Neuronal stem cell (in vitro differentiated cells): ENCODE measurements around the gene GADD45GIP1.

Source experiments
- DNase-seq: peaks from one replicate; pipeline ENCODE4 v3.0.0-alpha.2; 2013; ENCODE audit warnings: low spot score
- H2AFZ ChIP-seq: one replicate; pipeline ENCODE4 v1.6.1; 2013; ENCODE audit warnings: mild to moderate bottlenecking, low read length, inconsistent platforms
- H2AK5ac ChIP-seq: 2 replicates; pipeline ENCODE4 v1.6.1; 2013; ENCODE audit warnings: low read depth, mild to moderate bottlenecking, inconsistent platforms, low read length, moderate library complexity, mixed read lengths
- H2BK120ac ChIP-seq: 2 replicates; pipeline ENCODE4 v1.6.1; 2013; ENCODE audit warnings: low read depth, mild to moderate bottlenecking, inconsistent platforms, low read length, moderate library complexity, mixed read lengths
- H2BK12ac ChIP-seq: one replicate; pipeline ENCODE4 v1.6.1; 2013; ENCODE audit warnings: low read length, inconsistent platforms
- H2BK15ac ChIP-seq: 2 replicates; pipeline ENCODE4 v1.6.1; 2013; ENCODE audit warnings: mild to moderate bottlenecking, low read length, inconsistent platforms, mixed read lengths
- H2BK5ac ChIP-seq: one replicate; pipeline ENCODE4 v1.6.1; 2013; ENCODE audit warnings: inconsistent platforms, mild to moderate bottlenecking, low read length, moderate library complexity
- H3K14ac ChIP-seq: one replicate; pipeline ENCODE4 v1.6.1; 2013; ENCODE audit warnings: low read length, inconsistent platforms
- H3K18ac ChIP-seq: 2 replicates; pipeline ENCODE4 v1.6.1; 2013; ENCODE audit warnings: low read length, inconsistent platforms
- H3K23ac ChIP-seq: 2 replicates; pipeline ENCODE4 v1.6.1; 2013; ENCODE audit warnings: low read depth, mild to moderate bottlenecking, mixed read lengths, low read length, inconsistent platforms; ENCODE audit not compliant: poor library complexity
- H3K27ac ChIP-seq: replicated peaks from 3 replicates; pipeline ENCODE4 v1.5.1; 2013; ENCODE audit warnings: low read length, inconsistent platforms
- H3K27me3 ChIP-seq, 3 experiments: 2 replicates each; pipeline ENCODE4 v1.6.1; 2013; ENCODE audit warnings: low read length in 3 of 3, mild to moderate bottlenecking in 2 of 3, inconsistent platforms in 1 of 3, low read depth in 1 of 3, mixed read lengths in 1 of 3, moderate library complexity in 1 of 3; ENCODE audit not compliant: control insufficient read depth in 3 of 3, insufficient read depth in 3 of 3
- H3K36me3 ChIP-seq, 2 donors: replicated peaks in 1 of 2; 2 replicates each; pipeline ENCODE4 v1.6.1; 2013; ENCODE audit warnings: low read length in 2 of 2; ENCODE audit not compliant: control insufficient read depth in 2 of 2, insufficient read depth in 2 of 2
- H3K4ac ChIP-seq: 2 replicates; pipeline ENCODE4 v1.6.1; 2013; ENCODE audit warnings: inconsistent platforms, mild to moderate bottlenecking, low read length, moderate library complexity
- H3K4me1 ChIP-seq, 2 donors: 1 replicate in 1 of 2; 2 replicates in 1 of 2; pipeline ENCODE4 v1.6.1; 2013; ENCODE audit warnings: low read length in 2 of 2, low read depth in 1 of 2; ENCODE audit not compliant: control insufficient read depth in 2 of 2, insufficient read depth in 1 of 2
- H3K4me2 ChIP-seq: one replicate; pipeline ENCODE4 v1.6.1; 2013; ENCODE audit warnings: mild to moderate bottlenecking, low read length, inconsistent platforms; ENCODE audit not compliant: insufficient read depth, poor library complexity, severe bottlenecking
- H3K4me3 ChIP-seq, 2 donors: 2 replicates each; pipeline ENCODE4 v1.5.1; 2013; ENCODE audit warnings: low read length in 2 of 2, mild to moderate bottlenecking in 2 of 2, inconsistent platforms in 1 of 2, moderate library complexity in 1 of 2
- H3K79me1 ChIP-seq: one replicate; pipeline ENCODE4 v1.6.1; 2013; ENCODE audit warnings: low read depth, mild to moderate bottlenecking, inconsistent platforms, low read length, moderate library complexity
- H3K9ac ChIP-seq: one replicate; pipeline ENCODE4 v1.6.1; 2013; ENCODE audit warnings: mild to moderate bottlenecking, low read depth, low read length, inconsistent platforms; ENCODE audit not compliant: poor library complexity
- H3K9me3 ChIP-seq, 2 donors: replicated peaks in 1 of 2; 2 replicates each; pipeline versions ENCODE3 to v1.6.1; 2013; ENCODE audit warnings: low read length in 2 of 2, mild to moderate bottlenecking in 2 of 2, inconsistent platforms in 1 of 2, low read depth in 1 of 2, mixed read lengths in 1 of 2, moderate library complexity in 1 of 2; ENCODE audit not compliant: control insufficient read depth in 2 of 2, insufficient read depth in 1 of 2
- H4K8ac ChIP-seq: one replicate; pipeline ENCODE4 v1.6.1; 2013; ENCODE audit warnings: low read depth, mild to moderate bottlenecking, inconsistent platforms, low read length, moderate library complexity
- H4K91ac ChIP-seq: one replicate; pipeline ENCODE4 v1.6.1; 2013; ENCODE audit warnings: low read length, low read depth, mild to moderate bottlenecking, inconsistent platforms; ENCODE audit not compliant: poor library complexity
- WGBS, 2 donors: extraction: QIAGEN DNeasy Blood & Tissue Kit; methylation state at CpG; one replicate each; pipeline ENCODE4 v1.1.7; 2013; ENCODE audit warnings: missing lambda C conversion rate in 2 of 2, mixed read lengths in 1 of 2; ENCODE audit not compliant: insufficient read length in 2 of 2, insufficient replicate concordance in 1 of 2; ENCODE audit errors: extremely low coverage in 2 of 2; 5-methylcytosine and 5-hydroxymethylcytosine counted together
- small RNA-seq: library from polyadenylated mRNA; stranded (forward); fragments of <200 nt; extraction: miRNeasy Mini kit (QIAGEN cat#:217004); gene quantifications from one replicate; pipeline ENCODE3, GENCODE V24; 2013; ENCODE audit not compliant: insufficient read depth

Gene GADD45GIP1

GRCh38 chr19:12913011-12913561, 43.9 kb downstream of the GADD45GIP1 start:
- H2BK15ac ChIP-seq = no peak overlapping the region
- H3K23ac ChIP-seq = no peak overlapping the region
- no peak for DNase-seq
- no peak overlapping the region for H3K4ac ChIP-seq
- no CpG with 5 or more reads among the region's 22 CpGs for WGBS, 2 donors
- H4K91ac ChIP-seq = no peak overlapping the region
- peaks cover 17 to 22% of the 10 kb centered on the region in 2 donors for H3K4me1 ChIP-seq
- no peaks in the 10 kb centered on the region for H3K27me3 ChIP-seq
- H3K14ac ChIP-seq = no peak overlapping the region
- H3K18ac ChIP-seq = peak overlapping the region; percentile 33
- H3K4me3 ChIP-seq = no peak overlapping the region
- H4K8ac ChIP-seq = no peak overlapping the region
- no peak overlapping the region for H2AK5ac ChIP-seq
- peak overlapping the region; percentile 51 for H3K27ac ChIP-seq
- H2BK12ac ChIP-seq = no peak overlapping the region
- H2BK120ac ChIP-seq = no peak overlapping the region
- peaks cover 0 to under 1% of the 10 kb centered on the region in 2 donors for H3K9me3 ChIP-seq
- H2BK5ac ChIP-seq = no peak overlapping the region
- H3K4me2 ChIP-seq = no peak overlapping the region
- peak overlapping the region; percentile 83 for H2AFZ ChIP-seq
- H3K79me1 ChIP-seq = no peaks in the 10 kb centered on the region
- H3K9ac ChIP-seq = no peak overlapping the region
- no peaks in the 10 kb centered on the region for H3K36me3 ChIP-seq

- no CpG with 5 or more reads among the region's 4 CpGs for WGBS, 2 donors
- H3K27ac ChIP-seq = peak overlapping the region; percentile 51
Measured at GRCh38 chr19:12912571-12912970, 44.5 kb downstream of the GADD45GIP1 start.

GRCh38 chr19:12907166-12907565, 49.9 kb downstream of the GADD45GIP1 start:
- no peak for DNase-seq
- Histone ChIP-seq H2BK12ac (no peak overlapping the region), H2AFZ (no peak overlapping the region), H2BK120ac (no peak overlapping the region), H3K4ac (no peak overlapping the region), H4K8ac (no peak overlapping the region), H3K36me3 (peaks cover 1 to 6% of the 10 kb centered on the region in 2 donors), H3K9ac (no peak overlapping the region), H3K14ac (no peak overlapping the region), H4K91ac (no peak overlapping the region), H2AK5ac (no peak overlapping the region), H3K27ac (no peak overlapping the region), H3K4me2 (no peak overlapping the region), H2BK15ac (no peak overlapping the region), H3K27me3 (no peaks in the 10 kb centered on the region), H3K18ac (no peak overlapping the region), H3K79me1 (no peaks in the 10 kb centered on the region), H3K9me3 (no peaks in the 10 kb centered on the region), H3K4me3 (no peak overlapping the region), H2BK5ac (no peak overlapping the region), H3K4me1 (peaks cover 2 to 8% of the 10 kb centered on the region in 2 donors), H3K23ac (no peak overlapping the region)
- WGBS, 2 donors = no CpG with 5 or more reads among the region's 9 CpGs

More at GRCh38 chr19:12912571-12912970, 44.5 kb downstream of the GADD45GIP1 start:
- Histone ChIP-seq H4K8ac (no peak overlapping the region), H3K79me1 (no peaks in the 10 kb centered on the region), H2BK5ac (no peak overlapping the region), H3K18ac (no peak overlapping the region), H3K36me3 (no peaks in the 10 kb centered on the region), H3K27me3 (no peaks in the 10 kb centered on the region), H2AK5ac (no peak overlapping the region), H2AFZ (peak overlapping the region; percentile 83), H2BK12ac (no peak overlapping the region), H3K14ac (no peak overlapping the region), H2BK15ac (no peak overlapping the region), H4K91ac (no peak overlapping the region), H3K9me3 (no peaks in the 10 kb centered on the region), H3K4me2 (no peak overlapping the region), H3K4ac (no peak overlapping the region), H3K4me1 (peaks cover 17 to 22% of the 10 kb centered on the region in 2 donors), H3K9ac (no peak overlapping the region), H2BK120ac (no peak overlapping the region), H3K23ac (no peak overlapping the region), H3K4me3 (no peak overlapping the region)
- no peak for DNase-seq

Small RNA genes lying within 50 kb of the gene (small RNA-seq; reads per million reads assigned to genes)
- gene MIR5695 (3.9 reads per million, percentile 6 among the genes with 10 or more reads in this experiment), gene MIR6515 (9.9 reads per million, percentile 56 among the genes with 10 or more reads in this experiment)
